GM23338 (cell line): Measurements from ENCODE around the gene MAPK12.

Experiments
- CREB1 ChIP-seq: fragments of 250-450 bp; sonication (Bioruptor Pico); IDR thresholded peaks from 2 replicates; pipeline ENCODE4 v1.5.0; 2020; ENCODE audit warnings: low read depth, mild to moderate bottlenecking, moderate library complexity
- EZH2 ChIP-seq: fragments of 200-600 bp; sonication (generic); IDR thresholded peaks from one replicate; pipeline ENCODE4 v1.8.0; 2017; ENCODE audit warnings: antibody characterized with exemption, mild to moderate bottlenecking, low read depth; ENCODE audit not compliant: unreplicated experiment
- EZH2phosphoT487 ChIP-seq: fragments of 200-600 bp; sonication (generic); IDR thresholded peaks from one replicate; pipeline ENCODE4 v1.8.1; 2018; ENCODE audit warnings: antibody characterized with exemption; ENCODE audit not compliant: unreplicated experiment
- JUNB ChIP-seq: IDR thresholded peaks from one replicate; pipeline ENCODE4 v1.6.1; 2016; ENCODE audit warnings: antibody characterized with exemption; ENCODE audit not compliant: unreplicated experiment
- POLR2AphosphoS5 ChIP-seq: IDR thresholded peaks from 2 replicates; pipeline ENCODE4 v1.6.1; 2016; ENCODE audit warnings: antibody characterized with exemption, low read depth
- STAT1 ChIP-seq: IDR thresholded peaks from one replicate; pipeline ENCODE4 v1.6.1; 2016; ENCODE audit warnings: antibody characterized with exemption; ENCODE audit not compliant: unreplicated experiment
- ZNF331 ChIP-seq: fragments of 250-450 bp; sonication (Bioruptor Pico); IDR thresholded peaks from 2 replicates; pipeline ENCODE4 v1.5.0; 2020; ENCODE audit warnings: low read depth, mild to moderate bottlenecking, moderate library complexity
- TF ChIP-seq, protein P1 (sequence below), 2 experiments: fragments of 200-600 bp in 1 of 2; sonication (generic) in 1 of 2; conservative IDR thresholded peaks; 2 replicates each; pipeline versions ENCODE4 v1.5.1 to v1.6.1; 2016 to 2017; ENCODE audit warnings: antibody characterized with exemption in 2 of 2, low read depth in 2 of 2, mild to moderate bottlenecking in 2 of 2, moderate library complexity in 1 of 2
- TF ChIP-seq, protein P2 (sequence below): IDR thresholded peaks from one replicate; pipeline ENCODE4 v1.6.1; 2018; ENCODE audit warnings: antibody characterized with exemption; ENCODE audit not compliant: unreplicated experiment
- TF ChIP-seq, protein P3 (sequence below): IDR thresholded peaks from 2 replicates; pipeline ENCODE4 v1.6.1; 2016; ENCODE audit warnings: antibody characterized with exemption
- TF ChIP-seq, protein P4 (sequence below): fragments of 250-450 bp; sonication (Bioruptor Pico); IDR thresholded peaks from 2 replicates; pipeline ENCODE4 v1.5.0; 2020; ENCODE audit warnings: mild to moderate bottlenecking, moderate library complexity

DNA sequence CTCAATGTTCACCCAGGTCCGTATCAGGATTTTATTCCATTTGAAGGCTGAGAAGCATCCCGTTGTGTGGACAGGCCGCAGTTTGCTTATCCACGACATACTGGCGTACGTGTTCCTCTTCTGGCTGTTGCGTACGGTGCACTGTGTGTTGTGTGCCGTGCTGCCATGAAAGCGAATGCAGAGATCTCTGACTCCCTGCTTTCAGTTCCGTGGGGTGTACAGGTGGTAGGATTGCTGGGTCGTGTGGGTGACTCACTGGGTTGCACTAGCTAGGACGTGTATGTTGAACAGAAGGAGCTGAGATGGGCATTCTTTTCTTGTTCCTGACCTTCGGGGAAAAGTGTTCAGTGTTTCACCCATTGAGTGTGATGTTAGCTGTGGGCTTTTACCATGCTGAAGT, 50.3 kb downstream of the MAPK12 start:
- TF ChIP-seq, protein P1, sequence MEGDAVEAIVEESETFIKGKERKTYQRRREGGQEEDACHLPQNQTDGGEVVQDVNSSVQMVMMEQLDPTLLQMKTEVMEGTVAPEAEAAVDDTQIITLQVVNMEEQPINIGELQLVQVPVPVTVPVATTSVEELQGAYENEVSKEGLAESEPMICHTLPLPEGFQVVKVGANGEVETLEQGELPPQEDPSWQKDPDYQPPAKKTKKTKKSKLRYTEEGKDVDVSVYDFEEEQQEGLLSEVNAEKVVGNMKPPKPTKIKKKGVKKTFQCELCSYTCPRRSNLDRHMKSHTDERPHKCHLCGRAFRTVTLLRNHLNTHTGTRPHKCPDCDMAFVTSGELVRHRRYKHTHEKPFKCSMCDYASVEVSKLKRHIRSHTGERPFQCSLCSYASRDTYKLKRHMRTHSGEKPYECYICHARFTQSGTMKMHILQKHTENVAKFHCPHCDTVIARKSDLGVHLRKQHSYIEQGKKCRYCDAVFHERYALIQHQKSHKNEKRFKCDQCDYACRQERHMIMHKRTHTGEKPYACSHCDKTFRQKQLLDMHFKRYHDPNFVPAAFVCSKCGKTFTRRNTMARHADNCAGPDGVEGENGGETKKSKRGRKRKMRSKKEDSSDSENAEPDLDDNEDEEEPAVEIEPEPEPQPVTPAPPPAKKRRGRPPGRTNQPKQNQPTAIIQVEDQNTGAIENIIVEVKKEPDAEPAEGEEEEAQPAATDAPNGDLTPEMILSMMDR (conservative IDR thresholded peaks at IDR 0.05; ENCODE audit: low read depth in 2 of 2): no peak
- TF ChIP-seq EZH2 (no peak), CREB1 (CRISPR knock-in tag) (no peak), EZH2phosphoT487 (no peak), POLR2AphosphoS5 (no peak), STAT1 (no peak), JUNB (no peak), ZNF331 (CRISPR knock-in tag) (no peak)
- TF ChIP-seq, protein P2, sequence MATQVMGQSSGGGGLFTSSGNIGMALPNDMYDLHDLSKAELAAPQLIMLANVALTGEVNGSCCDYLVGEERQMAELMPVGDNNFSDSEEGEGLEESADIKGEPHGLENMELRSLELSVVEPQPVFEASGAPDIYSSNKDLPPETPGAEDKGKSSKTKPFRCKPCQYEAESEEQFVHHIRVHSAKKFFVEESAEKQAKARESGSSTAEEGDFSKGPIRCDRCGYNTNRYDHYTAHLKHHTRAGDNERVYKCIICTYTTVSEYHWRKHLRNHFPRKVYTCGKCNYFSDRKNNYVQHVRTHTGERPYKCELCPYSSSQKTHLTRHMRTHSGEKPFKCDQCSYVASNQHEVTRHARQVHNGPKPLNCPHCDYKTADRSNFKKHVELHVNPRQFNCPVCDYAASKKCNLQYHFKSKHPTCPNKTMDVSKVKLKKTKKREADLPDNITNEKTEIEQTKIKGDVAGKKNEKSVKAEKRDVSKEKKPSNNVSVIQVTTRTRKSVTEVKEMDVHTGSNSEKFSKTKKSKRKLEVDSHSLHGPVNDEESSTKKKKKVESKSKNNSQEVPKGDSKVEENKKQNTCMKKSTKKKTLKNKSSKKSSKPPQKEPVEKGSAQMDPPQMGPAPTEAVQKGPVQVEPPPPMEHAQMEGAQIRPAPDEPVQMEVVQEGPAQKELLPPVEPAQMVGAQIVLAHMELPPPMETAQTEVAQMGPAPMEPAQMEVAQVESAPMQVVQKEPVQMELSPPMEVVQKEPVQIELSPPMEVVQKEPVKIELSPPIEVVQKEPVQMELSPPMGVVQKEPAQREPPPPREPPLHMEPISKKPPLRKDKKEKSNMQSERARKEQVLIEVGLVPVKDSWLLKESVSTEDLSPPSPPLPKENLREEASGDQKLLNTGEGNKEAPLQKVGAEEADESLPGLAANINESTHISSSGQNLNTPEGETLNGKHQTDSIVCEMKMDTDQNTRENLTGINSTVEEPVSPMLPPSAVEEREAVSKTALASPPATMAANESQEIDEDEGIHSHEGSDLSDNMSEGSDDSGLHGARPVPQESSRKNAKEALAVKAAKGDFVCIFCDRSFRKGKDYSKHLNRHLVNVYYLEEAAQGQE: no peak
- TF ChIP-seq, protein P3, sequence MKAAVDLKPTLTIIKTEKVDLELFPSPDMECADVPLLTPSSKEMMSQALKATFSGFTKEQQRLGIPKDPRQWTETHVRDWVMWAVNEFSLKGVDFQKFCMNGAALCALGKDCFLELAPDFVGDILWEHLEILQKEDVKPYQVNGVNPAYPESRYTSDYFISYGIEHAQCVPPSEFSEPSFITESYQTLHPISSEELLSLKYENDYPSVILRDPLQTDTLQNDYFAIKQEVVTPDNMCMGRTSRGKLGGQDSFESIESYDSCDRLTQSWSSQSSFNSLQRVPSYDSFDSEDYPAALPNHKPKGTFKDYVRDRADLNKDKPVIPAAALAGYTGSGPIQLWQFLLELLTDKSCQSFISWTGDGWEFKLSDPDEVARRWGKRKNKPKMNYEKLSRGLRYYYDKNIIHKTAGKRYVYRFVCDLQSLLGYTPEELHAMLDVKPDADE: no peak
- TF ChIP-seq, protein P4, sequence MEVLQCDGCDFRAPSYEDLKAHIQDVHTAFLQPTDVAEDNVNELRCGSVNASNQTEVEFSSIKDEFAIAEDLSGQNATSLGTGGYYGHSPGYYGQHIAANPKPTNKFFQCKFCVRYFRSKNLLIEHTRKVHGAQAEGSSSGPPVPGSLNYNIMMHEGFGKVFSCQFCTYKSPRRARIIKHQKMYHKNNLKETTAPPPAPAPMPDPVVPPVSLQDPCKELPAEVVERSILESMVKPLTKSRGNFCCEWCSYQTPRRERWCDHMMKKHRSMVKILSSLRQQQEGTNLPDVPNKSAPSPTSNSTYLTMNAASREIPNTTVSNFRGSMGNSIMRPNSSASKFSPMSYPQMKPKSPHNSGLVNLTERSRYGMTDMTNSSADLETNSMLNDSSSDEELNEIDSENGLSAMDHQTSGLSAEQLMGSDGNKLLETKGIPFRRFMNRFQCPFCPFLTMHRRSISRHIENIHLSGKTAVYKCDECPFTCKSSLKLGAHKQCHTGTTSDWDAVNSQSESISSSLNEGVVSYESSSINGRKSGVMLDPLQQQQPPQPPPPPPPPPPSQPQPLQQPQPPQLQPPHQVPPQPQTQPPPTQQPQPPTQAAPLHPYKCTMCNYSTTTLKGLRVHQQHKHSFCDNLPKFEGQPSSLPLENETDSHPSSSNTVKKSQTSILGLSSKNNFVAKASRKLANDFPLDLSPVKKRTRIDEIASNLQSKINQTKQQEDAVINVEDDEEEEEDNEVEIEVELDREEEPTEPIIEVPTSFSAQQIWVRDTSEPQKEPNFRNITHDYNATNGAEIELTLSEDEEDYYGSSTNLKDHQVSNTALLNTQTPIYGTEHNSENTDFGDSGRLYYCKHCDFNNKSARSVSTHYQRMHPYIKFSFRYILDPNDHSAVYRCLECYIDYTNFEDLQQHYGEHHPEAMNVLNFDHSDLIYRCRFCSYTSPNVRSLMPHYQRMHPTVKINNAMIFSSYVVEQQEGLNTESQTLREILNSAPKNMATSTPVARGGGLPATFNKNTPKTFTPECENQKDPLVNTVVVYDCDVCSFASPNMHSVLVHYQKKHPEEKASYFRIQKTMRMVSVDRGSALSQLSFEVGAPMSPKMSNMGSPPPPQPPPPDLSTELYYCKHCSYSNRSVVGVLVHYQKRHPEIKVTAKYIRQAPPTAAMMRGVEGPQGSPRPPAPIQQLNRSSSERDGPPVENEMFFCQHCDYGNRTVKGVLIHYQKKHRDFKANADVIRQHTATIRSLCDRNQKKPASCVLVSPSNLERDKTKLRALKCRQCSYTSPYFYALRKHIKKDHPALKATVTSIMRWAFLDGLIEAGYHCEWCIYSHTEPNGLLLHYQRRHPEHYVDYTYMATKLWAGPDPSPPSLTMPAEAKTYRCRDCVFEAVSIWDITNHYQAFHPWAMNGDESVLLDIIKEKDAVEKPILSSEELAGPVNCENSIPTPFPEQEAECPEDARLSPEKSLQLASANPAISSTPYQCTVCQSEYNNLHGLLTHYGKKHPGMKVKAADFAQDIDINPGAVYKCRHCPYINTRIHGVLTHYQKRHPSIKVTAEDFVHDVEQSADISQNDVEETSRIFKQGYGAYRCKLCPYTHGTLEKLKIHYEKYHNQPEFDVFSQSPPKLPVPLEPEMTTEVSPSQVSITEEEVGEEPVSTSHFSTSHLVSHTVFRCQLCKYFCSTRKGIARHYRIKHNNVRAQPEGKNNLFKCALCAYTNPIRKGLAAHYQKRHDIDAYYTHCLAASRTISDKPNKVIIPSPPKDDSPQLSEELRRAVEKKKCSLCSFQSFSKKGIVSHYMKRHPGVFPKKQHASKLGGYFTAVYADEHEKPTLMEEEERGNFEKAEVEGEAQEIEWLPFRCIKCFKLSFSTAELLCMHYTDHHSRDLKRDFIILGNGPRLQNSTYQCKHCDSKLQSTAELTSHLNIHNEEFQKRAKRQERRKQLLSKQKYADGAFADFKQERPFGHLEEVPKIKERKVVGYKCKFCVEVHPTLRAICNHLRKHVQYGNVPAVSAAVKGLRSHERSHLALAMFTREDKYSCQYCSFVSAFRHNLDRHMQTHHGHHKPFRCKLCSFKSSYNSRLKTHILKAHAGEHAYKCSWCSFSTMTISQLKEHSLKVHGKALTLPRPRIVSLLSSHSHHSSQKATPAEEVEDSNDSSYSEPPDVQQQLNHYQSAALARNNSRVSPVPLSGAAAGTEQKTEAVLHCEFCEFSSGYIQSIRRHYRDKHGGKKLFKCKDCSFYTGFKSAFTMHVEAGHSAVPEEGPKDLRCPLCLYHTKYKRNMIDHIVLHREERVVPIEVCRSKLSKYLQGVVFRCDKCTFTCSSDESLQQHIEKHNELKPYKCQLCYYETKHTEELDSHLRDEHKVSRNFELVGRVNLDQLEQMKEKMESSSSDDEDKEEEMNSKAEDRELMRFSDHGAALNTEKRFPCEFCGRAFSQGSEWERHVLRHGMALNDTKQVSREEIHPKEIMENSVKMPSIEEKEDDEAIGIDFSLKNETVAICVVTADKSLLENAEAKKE: no peak
